Measurements from ENCODE around the gene CHKA. TPM values are rescaled to one million over a fixed set of nuclear protein-coding genes. Genes with fewer than 3 reads are reported as not detected.

Gene CHKA
- total and polyA plus RNA-seq, 2 experiments from 2014 or later: 37.1 to 94.4 TPM

- TF ChIP-seq ZNF462 (CRISPR knock-in tag; IDR thresholded peaks at IDR 0.05): no peak
- no peak for TF ChIP-seq CTCF (conservative IDR thresholded peaks at IDR 0.05; ENCODE audit: low read depth in 2 of 2)
- TF ChIP-seq JUNB (IDR thresholded peaks at IDR 0.05; ENCODE audit: unreplicated experiment): no peak
These were observed 45.8 kb upstream of the CHKA start (continued) for GRCh38 chr11:68166969-68167368.

GRCh38 chr11:68165601-68166000 is 44.4 kb upstream of the CHKA start:
- no peak overlapping the region for H3K27ac Mint-ChIP-seq
- Histone ChIP-seq H4K20me1 (replicated peaks; ENCODE audit: insufficient read depth) (no peaks in the 10 kb centered on the region; the same call in 1 of the 2 replicates), H3K4me1 (ENCODE audit: insufficient read depth) (no peaks in the 10 kb centered on the region), H3K27ac (ENCODE audit: low read depth) (no peak overlapping the region), H3K79me2 (replicated peaks; ENCODE audit: insufficient read depth) (no peaks in the 10 kb centered on the region), H3K27me3 (ENCODE audit: insufficient read depth) (no peaks in the 10 kb centered on the region), H3K9me2 (ENCODE audit: insufficient read depth) (no peaks in the 10 kb centered on the region), H2AFZ (no peak overlapping the region), H3K4me2 (no peak overlapping the region), H3K36me3 (ENCODE audit: insufficient read depth) (peaks cover 30% of the 10 kb centered on the region), H3F3A (replicated peaks; ENCODE audit: low read depth) (0 out of 2 replicates have a peak, but pooled peaks cover 4% of the 10 kb centered on the region), H3K4me3 (no peak overlapping the region)
- H3K36me3 Mint-ChIP-seq (ENCODE audit: low read depth): peaks cover 39% of the 10 kb centered on the region
- no peaks in the 10 kb centered on the region for H3K27me3 Mint-ChIP-seq (ENCODE audit: insufficient read depth, low read depth, poor library complexity)
- ATAC-seq (no peak), DNase-seq (ENCODE audit: low spot score) (no peak)
- H3K4me3 Mint-ChIP-seq: no peak overlapping the region
- no peaks in the 10 kb centered on the region for H3K9me3 Mint-ChIP-seq
- no peaks in the 10 kb centered on the region; the same call in 2 of the 3 replicates for H3K4me1 Mint-ChIP-seq
- TF ChIP-seq ZNF114 (CRISPR knock-in tag; IDR thresholded peaks at IDR 0.05) (no peak), EZH2phosphoT487 (IDR thresholded peaks at IDR 0.05; ENCODE audit: unreplicated experiment) (no peak), CREB1 (CRISPR knock-in tag; IDR thresholded peaks at IDR 0.05; ENCODE audit: low read depth) (no peak), STAT1 (IDR thresholded peaks at IDR 0.05; ENCODE audit: unreplicated experiment) (no peak), ZNF331 (CRISPR knock-in tag; IDR thresholded peaks at IDR 0.05; ENCODE audit: low read depth) (no peak), CTCF (conservative IDR thresholded peaks at IDR 0.05; ENCODE audit: low read depth in 2 of 2) (no peak), JUNB (IDR thresholded peaks at IDR 0.05; ENCODE audit: unreplicated experiment) (no peak), POLR2AphosphoS5 (IDR thresholded peaks at IDR 0.05; ENCODE audit: low read depth) (no peak), ETS1 (IDR thresholded peaks at IDR 0.05) (no peak), NANOG (IDR thresholded peaks at IDR 0.05; ENCODE audit: borderline replicate concordance) (no peak), EZH2 (IDR thresholded peaks at IDR 0.05; ENCODE audit: low read depth, unreplicated experiment) (no peak)
